NCI-H774 (cell line): Measurements from ENCODE around the gene KPNB1.
"Not testable (repeated sequence)": the region's sequence is repeated elsewhere in the genome, so short reads cannot be mapped to it uniquely, and the experiment has no call there.

Source experiments
- DNase-seq: peaks from one replicate; lab custom pipeline; 2025; lab: John Stamatoyannopoulos, UW

The KPNB1 gene

DNA sequence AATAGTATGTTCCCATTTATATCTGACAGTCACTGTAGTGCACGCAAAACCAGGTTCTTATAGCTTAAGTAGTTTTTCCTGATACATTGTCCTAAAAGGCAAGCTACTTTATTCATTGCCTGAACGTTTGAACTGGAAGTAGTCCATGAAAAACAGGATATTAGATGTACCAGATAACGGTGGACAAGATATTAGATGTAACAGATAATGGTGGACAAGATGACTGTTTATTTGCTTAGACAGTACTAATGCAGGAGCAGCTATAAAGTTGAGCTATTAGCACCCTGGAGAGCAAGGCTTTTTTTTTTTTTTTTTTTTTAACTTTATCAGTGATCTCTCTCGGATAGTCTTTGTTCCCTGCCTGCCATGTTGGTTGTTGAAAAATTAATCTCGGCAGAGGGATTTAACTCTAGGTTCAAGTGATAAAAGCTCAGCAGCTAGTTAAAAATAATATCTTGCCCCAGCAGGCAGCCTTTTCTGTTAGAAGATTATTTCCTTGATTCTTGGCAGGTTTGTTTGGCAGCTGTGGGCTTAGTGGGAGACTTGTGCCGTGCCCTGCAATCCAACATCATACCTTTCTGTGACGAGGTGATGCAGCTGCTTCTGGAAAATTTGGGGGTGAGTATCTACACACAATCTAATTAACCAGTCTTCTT lies 26.9 kb downstream of the KPNB1 start:
- DNase-seq: no peak

DNA sequence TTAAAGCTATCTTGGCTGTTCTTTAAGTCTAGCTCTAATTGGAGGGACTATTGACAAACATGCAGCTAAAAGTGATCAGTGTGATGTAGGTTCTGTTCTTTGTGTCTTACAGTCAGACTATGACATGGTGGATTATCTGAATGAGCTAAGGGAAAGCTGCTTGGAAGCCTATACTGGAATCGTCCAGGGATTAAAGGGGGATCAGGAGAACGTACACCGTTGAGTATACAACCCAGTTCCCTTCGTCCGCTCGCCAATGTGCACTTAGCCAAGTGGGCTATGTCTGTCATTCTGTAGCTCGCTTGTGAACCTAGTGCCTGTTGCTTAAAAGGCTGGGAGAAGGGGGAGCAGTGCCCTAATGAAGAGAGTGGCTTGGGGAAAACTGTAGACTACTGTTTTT lies 28.5 kb downstream of the KPNB1 start:
- DNase-seq: no peak

DNA sequence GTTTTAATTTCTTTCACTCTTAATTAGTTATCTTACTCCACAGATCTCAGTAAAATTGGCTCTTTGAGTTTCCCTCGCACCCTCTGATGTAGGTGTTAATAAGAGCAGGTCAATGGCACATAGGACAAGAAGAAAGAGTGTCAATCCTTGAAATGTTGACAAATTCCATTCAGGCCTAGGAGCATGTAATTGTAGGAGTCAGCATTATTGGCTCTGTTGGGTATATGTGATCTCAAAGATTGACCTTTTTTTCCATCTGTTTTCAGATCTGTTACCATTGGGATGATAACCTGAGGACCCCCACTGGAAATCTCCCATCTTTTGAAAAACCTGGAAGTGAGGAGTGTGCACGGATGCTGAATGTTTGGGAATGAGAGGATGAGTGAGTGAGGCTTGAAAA lies 32.4 kb downstream of the KPNB1 start:
- no peak for DNase-seq

DNA sequence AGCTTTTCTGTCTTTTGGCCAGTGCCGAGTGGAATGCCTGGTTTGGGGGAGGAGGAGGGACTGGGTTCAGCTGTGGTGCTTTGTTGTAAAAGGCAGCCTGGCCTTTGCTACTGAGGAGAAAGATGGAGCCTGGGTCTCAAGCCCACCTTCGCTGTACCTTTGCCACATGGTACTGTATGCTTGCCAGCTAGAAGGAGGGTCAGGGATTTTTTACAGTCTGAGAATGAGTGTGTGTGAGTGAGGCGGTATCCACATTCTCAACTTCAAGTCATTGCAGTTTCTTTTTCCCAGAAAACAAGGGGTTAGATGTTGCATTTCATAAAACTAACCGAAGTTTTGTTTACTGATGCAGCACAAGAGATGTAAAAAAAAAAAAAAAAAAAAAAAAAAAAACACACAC lies 33.0 kb downstream of the KPNB1 start:
- DNase-seq: not testable (repeated sequence)

DNA sequence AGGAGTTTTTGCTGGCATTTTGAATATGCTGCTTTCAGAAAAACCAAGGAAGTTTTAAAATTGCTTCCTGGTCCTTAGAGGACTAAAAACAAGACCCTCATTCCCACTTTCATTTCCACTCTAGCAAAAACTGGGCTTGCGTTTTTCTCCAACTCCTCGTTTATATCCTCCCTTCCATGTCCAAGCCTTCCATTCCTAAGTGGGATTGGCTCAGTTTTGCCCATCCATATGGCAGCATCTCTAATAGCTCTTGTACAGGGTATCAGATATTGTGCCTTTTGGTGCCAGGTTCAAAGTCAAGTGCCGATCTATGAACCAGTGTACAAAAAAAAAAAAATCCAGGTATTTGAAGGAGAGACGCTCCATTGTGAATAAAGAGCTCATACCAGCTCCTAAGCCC lies 34.3 kb downstream of the KPNB1 start:
- DNase-seq: no peak

DNA sequence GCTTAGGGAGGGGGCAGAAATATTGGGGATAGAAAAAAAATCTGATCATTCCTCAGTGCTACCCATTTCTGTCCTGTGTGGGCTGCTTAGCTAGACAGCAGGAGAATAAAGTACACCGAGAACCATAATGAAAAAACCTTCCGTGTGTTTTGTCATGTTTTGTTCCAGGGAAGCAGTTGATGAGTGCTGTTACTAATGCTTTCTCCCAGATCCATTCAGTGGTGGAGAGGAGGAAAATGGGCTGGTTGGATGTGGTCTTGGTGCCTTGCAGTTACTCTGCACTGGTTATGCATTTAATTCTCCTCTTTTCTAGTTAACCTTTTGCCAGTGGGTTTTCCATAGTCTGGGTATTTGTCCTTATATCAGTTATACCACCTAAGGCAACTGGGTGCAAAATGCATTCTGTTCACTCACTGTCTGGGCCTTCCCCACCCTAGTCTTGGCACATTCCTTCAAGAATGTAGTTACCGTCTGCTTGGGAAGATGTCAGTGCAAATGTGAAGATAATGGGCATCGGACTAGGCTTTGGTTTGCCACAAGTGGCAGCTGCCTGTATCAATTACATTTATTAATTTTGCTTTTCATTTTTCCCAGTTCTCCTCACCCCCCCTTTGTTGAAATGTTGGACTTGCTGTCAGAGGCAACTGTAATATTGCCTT lies 34.9 kb downstream of the KPNB1 start:
- DNase-seq: no peak

DNA sequence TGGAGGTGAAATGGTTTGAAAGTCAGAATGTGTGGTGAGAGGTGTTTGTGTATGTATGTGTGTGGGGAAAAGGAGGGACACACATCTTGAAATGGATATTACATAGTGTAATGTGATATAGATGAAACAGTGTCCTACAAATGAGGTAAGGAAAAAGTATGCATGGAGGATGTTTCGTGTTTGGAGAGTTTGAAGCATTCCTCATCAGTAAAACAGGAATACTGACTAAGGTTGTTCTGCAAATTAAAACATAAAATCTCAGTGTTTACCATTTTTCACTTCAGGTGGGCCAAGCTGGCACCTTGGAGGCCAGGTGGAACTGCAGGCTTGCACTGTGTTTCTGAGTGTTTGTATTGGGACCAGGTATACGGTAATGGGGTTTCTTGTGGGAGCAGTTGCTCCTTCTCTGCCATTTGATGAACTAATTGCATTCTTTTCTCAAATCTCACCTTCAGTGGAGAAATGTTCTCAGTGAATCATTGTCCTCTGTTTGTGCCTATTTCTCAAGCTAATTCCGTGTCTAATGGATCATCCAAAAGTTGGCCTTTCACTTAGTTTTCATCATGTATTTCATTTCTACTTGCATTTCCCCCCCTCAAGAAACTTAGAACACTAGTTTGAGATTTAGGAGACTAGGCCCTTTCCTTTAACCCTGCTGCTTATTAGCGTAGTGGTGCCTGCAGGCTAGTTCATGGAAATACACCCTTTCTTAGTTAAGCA lies 36.0 kb downstream of the KPNB1 start:
- no peak for DNase-seq

DNA sequence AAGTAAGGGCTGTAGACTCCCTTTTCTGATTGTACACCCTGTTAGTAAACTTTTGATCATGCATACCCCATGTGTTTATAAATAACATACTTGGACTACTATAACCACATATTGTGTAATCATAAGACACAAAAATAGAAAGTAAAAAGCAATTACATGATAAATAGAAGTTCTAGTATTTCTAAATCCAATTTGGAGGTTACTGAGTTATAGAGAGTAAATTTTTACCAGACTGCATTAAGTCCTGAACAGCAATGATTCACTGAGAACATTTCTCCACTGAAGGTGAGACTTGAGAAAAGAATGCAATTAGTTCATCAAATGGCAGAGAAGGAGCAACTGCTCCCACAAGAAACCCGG lies 36.5 kb downstream of the KPNB1 start:
- no peak for DNase-seq

DNA sequence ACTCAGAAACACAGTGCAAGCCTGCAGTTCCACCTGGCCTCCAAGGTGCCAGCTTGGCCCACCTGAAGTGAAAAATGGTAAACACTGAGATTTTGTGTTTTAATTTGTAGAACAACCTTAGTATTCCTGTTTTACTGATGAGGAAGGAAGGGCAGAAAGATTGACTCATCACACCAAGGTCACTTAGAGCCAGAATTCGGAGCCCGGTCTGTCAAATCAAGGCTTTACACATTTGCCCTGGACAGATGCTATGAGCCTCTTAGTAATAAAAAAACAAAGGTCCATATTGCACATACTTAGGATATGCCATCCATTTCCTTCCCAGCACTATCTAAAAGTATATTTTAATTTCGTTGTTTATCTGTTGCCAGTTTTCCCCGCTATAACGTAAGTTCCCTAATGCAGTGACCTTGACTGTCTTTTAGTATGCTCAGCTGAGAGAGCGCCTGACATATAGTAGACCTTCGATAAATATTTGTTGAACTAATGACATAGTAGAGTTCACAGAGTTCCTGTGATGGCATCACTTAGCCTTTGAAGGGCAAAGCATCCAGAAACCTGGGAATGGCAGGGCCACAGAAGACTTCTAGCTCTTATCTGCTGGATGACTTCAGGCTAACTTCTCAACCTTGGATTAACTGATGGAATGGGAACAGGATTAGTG lies 37.1 kb downstream of the KPNB1 start:
- no peak for DNase-seq

DNA sequence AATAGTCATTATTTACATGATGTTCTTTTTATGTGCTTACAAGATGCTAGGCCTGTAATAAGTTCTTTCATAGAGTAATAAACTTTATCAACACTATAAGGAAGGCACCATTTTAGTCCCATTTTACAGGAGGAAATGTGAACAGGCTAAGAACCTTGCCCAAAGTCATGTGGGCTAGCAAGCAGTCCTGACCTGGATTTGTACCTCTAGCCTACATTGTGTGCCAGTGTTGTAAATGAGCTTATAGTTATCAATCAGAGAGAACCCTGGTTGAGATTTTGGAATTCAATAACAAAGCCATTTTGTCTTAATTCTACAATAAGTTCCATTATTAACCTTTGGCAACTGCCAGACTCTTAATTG lies 37.6 kb downstream of the KPNB1 start:
- DNase-seq: no peak

DNA sequence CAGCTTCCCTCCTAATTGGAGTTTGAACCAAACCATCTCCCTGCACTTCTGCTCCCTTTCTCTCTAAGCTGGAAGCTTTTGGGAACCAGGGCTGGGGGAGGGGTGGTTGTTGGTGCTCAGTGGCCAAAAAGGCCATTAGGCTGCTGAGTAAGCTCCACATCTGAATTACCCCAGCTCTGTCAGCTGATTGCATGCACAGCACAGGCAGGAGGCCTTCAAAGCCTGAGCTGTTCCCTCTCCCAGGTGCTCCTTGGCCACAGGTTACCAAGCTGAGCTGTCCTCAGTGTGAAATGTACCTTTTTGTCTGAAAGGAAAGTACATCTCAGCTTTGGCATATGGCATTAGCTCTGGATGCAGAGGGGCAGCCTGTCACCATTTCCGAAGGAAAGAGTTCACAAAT lies 38.0 kb downstream of the KPNB1 start:
- DNase-seq: no peak

DNA sequence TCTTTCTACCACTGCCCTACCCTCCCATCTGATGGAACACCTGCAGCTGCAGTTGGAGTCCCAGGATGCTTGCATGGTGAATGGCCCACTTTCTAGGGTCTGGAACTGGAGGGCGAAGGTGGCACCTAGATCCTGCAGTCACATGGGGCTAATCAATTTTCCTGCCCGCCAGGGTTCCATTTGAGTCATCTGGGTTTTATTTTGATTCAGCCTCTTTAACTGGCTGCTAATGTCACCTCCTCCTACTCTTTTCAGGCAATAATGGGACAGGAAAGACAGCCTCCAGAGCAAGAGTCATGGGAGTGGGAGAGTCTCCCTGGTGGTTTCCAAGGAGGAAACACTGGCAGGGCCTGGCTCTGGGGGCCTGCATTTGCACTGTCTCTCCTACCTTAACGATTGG lies 40.4 kb downstream of the KPNB1 start:
- DNase-seq: no peak

DNA sequence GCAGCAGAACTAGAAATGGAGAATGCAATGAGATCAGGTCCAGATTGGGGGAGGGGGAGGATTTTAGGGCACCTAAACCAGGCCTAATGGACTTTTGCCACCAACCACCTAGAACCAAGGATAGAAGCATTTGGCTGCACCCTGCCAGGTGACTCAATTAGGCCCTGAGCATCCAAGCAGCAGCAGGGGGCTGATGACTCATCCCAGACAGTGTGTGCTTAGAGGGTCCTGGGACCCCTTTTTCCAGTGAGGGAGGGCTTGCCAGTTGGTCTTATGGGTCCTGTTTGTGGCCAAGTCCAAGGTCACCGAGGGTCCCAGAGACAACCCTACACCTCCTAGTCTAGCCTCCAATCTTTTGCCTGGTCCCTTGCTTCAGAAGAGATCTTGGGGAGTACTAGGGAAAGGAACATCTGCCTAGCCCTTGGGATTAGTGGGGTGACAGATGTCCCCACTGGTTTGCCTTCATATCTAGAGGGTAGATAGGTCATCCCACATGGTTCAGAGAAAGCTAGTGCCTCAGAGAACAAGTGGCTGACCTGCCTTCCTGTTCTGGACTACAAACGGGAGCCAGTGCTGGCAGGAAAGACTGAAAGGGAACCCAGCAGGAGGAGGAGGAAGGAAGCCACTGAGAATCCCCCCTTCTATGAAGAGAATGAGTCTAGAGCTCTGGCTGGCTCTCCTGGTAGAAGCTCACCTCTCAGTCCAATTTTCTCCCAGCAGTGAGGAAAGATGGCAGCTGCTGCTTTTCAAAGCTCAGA lies 42.6 kb downstream of the KPNB1 start:
- DNase-seq: no peak

DNA sequence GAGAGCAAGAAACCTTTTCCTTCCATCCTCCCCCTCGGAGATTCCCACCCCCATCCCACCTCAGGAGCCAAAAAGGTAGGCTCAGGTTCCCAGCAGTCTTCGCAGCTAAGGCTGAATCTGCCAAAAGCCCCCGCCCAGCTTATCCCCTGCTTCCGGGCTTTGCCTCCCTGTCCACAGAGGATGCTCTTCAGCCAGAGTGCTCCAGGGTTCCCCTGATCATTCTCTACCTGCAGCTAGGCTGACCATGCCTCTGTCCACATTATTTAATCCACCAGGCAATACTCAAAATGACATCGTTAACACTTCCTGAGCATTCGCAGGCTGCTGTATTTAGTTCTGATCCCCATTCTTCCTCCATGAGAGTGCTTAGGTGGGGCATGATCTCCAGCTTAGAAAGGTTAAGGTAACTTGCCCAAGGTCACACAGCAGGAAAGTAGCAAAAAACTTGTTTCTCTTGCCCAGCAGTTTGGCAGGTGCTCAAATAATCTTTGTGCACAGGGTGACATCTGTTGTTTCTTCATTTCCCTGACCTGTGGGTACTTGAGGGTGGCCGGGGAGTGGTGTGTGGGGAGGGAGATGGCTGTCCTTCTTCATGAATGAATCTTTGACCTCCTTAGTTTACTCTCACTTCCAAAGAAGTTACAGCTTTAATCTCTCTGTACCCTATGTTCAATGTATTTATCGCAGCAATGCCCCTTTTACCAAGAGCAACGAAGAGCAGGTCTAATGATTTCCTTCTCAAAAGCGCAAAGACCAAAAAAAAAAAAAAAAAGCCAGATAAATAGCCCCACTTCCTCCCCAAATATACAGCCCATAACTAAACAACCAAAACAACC lies 43.4 kb downstream of the KPNB1 start:
- peak; percentile 21 for DNase-seq

DNA sequence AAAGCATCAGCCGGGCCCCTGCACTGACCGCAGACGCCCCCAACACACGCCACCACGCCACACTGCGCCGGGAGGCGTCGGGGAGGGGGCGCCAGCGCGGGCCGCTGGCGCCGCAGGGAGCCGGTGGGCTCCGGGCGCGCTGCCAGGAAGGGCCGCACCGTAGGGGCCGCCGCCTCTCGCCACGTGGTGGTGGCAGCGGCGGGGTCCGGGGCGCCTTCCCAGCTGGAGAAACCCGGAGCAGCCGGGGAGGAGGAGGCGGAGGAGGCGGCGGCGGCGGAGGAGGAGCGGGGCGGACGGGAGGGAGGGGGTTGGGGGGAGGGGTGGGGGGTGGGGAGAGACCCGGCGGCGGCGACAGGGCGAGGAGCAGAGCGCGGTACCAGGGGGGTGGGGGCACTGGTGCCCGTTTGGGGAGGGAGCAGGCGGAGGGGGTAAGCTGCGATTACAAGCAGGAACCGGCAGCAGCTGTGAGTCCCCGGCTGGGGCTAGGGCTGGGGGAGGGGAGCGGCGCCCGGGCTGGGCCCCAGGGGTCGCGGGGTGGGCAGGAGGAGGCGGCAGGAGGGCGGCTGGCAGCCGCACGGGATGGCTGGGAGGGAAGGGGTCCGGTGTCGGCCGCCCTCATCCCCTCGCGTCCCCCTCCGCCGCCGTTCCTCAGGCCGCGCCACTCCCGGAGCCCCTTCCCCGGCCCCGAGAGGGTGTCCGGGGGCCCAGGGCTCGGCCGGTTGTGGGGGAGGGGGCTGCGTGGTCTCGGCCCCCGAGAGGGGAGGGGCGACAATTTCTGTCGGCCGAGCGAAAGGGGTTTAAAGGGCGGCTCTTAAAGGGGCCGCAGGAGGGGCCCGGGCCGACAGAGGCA lies 44.2 kb downstream of the KPNB1 start, which contains the start of gene TBKBP1:
Gene TBKBP1 (plus strand): TSS at position 431 of the 850 bp plus-strand sequence. CDS start 1,952 bp downstream, outside the sequence.
- peak; percentile 10 for DNase-seq

DNA sequence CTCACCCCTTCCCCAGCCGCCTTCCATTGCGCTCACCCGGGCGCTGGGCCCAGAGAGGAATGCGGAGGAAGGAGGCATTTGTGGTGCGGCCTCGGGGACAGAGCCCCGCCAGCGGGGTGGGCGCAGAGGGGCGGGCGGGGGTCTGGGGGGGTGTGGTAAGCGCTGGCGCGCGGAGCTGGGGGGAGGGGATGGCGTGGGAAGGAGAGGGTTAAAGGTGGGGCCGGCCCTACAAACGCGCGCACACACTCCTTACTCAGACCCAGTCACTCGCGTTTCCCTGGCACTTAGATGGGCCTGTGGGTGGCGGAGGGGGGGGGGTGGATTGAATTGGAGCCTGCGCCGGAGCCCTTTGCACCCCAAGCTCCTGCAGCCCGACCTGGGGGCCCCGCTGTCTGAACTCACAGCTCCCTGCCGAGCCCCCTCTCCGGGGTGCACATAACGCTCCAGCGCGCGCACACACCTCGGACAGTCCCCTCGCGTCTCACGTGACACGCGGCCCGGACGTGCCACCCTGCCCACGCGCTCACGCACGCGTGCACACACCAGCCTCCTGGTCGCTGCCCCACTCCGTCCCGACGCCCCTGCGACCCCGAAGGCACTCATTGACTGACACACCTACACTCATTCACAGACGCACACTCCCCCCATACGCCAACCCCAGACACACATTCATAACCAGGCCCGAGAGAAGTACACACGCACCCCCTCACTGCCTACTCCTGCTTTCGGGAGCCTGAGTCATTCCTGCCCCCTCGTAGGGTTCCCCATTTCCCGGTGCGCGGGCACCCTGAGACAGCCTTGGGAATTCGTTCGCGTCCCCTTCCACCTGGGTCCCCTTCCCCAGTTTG lies 45.1 kb downstream of the KPNB1 start:
- DNase-seq: peak; percentile 35

DNA sequence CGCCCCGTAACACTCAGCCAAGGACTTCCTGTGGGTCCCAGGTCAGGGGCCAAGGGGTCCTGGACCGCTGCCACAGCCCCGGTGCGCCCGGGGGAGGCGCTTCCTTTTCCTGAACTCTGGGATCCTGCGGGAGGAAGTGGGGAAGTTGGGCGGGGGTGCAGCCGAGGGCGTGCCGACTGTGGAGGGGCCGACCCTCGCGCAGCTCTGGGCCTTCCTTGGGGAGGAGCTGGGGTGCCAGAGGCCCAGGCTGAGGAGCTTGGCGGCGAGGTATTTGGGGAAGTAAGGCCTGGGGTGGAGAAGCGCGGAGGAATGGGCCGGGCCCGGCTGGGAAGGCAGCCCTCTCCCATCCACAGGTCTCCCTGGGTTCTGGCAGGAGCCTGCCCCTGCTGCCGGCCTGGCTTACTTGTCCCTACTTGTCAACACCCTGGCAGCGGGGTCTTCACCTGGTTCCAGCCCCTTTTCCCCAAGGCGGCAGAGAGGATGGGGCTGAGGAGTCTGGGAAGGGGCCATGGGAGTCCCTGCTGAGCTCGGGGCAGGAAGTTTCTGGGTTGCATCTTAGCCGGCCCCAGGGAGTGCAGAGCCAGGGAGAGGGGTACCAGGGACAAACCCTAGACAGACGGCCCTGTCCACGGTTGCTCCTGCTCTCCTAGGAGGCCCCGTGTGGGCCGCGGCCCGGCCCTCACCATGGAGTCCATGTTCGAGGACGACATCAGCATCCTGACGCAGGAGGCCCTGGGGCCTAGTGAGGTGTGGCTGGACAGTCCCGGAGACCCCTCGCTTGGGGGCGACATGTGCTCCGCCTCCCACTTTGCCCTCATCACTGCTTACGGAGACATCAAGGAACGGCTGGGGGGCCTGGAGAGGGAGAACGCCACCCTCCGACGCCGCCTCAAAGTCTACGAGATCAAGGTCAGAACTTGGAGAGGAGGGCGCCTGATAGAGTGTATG lies 46.0 kb downstream of the KPNB1 start:
- no peak for DNase-seq
